DMS 273 treated with DMSO at 0.1 percent for 48 hours (cell line): ENCODE measurements around the gene DNAAF9.

Experiments used
- DNase-seq: peaks from one replicate; lab custom pipeline; 2025; lab: John Stamatoyannopoulos, UW

The DNAAF9 gene

DNA sequence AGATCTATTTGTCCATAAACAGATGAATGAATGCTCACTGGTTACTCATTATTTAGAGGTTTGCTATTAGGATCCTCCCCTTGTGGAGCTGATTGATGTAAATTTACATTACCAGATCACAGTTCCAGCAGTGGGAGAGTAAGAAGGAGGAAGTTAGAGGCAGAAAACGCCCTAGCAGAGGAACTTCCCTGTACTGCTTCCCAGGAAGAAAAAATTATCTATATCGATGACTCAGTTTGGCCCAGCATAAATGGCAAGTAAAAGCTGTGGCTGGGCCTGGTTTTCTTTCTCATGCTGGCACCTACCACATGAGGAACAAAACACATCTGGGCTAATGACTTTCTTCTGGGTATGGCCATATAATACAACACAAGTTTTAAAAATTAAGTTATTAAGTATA lies 35.7 kb downstream of the DNAAF9 start:
- DNase-seq = no peak

DNA sequence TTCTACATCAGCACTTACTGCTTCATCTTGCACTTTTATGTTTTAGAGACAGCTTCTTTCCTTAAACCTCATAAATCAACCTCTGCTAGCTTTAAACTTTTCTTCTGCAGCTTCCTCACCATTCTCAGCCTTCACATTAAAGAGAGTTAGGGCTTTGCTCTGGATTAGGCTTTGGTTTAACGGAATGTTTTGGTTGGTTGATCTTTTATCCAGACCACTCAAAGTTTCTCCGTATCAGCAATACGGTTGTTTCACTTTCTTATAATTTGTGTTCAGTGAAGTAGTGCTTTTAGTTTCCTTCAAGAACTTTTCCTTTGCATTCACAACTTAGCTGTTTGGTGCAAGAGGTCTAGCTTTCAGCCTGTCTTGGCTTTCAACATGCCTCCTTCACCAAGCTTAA lies 40.4 kb downstream of the DNAAF9 start:
- DNase-seq = no peak

DNA sequence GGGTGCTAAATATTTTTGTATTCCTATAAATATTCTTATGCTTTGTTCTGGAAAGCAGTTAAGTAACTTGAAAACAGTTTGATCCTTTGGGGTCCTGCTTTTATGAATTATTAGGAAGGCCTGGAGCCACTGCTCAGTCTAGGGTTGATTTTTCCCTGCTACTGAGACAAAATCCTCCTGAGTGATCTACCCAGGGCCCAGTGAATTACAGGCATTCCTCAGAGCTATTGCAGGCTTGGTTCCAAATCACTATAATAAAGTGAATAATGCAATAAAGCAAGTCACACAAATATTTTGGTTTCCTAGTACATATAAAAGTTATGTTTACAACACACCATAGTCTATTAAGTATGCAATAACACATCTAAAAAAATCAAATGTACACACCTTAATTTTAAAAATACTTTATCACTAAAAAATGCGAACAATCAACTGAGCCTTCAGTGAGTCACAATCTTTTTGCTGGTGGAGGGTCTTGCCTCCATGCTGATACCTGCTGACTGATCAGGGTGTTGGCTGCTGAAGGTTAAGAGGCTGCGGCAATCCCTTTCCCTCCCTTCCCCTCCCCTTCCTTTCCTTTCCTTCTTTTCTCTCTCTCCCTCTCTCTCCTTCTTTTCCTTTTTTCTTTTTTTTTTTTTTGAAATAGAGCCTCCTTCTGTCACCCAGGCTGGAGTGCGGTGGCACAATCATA lies 43.0 kb downstream of the DNAAF9 start:
- no peak for DNase-seq

DNA sequence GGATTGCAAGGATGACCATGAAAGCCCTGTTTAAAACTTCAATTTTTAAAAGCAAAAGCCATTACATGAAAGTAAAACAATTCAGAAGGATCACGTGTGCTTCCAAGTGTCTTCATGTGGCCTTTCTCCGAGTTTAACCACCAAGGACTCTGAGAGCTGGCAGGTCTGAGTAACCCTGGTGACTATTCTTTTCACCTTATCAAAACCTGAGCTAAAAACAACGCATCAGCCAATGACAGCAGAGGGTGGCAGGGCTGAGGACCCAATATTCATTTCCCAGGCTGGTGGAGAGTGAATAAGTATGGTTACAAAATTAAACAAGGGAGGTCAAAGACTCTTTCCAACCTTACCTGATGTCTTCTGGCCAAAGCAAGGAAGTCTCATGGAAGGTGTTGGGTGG lies 46.7 kb downstream of the DNAAF9 start:
- DNase-seq = no peak

DNA sequence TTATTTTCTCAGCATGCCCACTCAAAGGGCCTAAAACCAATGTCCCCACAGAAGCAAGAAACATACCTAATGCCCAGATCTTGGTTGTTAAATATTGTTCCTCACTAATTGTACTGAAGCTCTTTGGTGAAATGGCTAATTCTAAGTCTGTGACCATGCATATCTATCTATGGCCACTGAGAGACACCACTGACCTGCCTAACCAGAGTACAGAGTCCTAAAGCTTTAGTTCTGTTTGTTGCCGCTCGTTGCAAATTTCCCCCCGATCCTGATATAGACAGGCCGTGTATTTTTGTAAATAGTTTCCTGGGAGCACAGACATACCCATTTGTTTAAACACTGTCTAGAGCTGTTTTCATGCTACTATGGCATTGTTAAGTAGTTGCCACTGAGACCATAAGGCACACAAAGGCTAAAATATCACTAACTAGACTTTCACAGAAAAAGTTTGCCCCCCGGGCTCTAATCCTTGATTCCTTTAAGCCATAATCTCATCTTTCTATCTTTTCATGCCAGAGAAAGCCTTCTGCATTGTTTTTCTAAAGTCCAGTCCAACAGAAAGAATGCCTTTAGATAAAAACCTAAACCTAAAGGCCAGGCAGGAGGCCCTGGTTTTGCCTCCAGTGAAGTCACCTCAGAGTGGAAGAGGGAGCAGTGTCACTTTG lies 48.7 kb downstream of the DNAAF9 start:
- no peak for DNase-seq
